H1 (cell line): Measurements from ENCODE around the gene ZNF618. TPM values are rescaled to one million over a fixed set of nuclear protein-coding genes. Genes with fewer than 3 reads are reported as not detected.

Experiments used
- ASH2L ChIP-seq: fragments of 200-600, 300-600 bp; sonication (generic); IDR thresholded peaks from one replicate; pipeline ENCODE4 v1.7.1; 2017; ENCODE audit warnings: low read length
- BCL11A ChIP-seq, 2 experiments: IDR thresholded peaks; one replicate each; pipeline ENCODE4 v1.6.1; 2011; ENCODE audit warnings: low read depth in 2 of 2, low read length in 2 of 2, mild to moderate bottlenecking in 2 of 2
- FOSL1 ChIP-seq: IDR thresholded peaks from 2 replicates; pipeline ENCODE4 v1.6.1; 2011; ENCODE audit warnings: mild to moderate bottlenecking, low read depth, low read length, moderate library complexity; ENCODE audit not compliant: insufficient read depth
- KDM5A ChIP-seq: fragments of 200-600 bp; IDR thresholded peaks from 2 replicates; pipeline ENCODE4 v1.7.1; 2012; ENCODE audit warnings: mild to moderate bottlenecking, low read length, inconsistent platforms, mixed read lengths
- NANOG ChIP-seq: IDR thresholded peaks from 2 replicates; pipeline ENCODE4 v1.6.1; 2011; ENCODE audit warnings: low read length, low read depth, mild to moderate bottlenecking, inconsistent platforms; ENCODE audit not compliant: insufficient read depth, poor library complexity, severe bottlenecking
- PHF8 ChIP-seq: fragments of 200-600 bp; sonication (generic); conservative IDR thresholded peaks from 2 replicates; pipeline ENCODE4 v1.7.1; 2012; ENCODE audit warnings: low read depth, mild to moderate bottlenecking, inconsistent platforms, low read length, moderate library complexity
- POLR2AphosphoS5 ChIP-seq: IDR thresholded peaks from 2 replicates; pipeline ENCODE4 v1.6.1; 2011; ENCODE audit warnings: low read depth, low read length
- TAF1 ChIP-seq: IDR thresholded peaks from 2 replicates; pipeline ENCODE4 v1.6.1; 2011; ENCODE audit warnings: mild to moderate bottlenecking, low read depth, low read length
- polyA plus RNA-seq, 7 experiments: library from polyadenylated mRNA; depleted of rRNA in 3 of 7; stranded (reverse) in 5 of 7; unstranded in 2 of 7; fragments of >200 nt in 5 of 7; fragments of 200-250 nt in 2 of 7; gene quantifications; 1 replicate in 5 of 7; 2 replicates in 1 of 7; 4 replicates in 1 of 7; pipeline versions ENCODE4 v1.2.1 to v1.2.3, GENCODE V29; 2011 to 2013; ENCODE audit warnings: missing spikeins in 2 of 7, mixed read lengths in 2 of 7
- total RNA-seq: library from RNA; stranded (reverse); fragmentation: NEBNext Ultra II Directional; extraction: Animal tissue kit (Norgen Biotek cat#: 25700); gene quantifications from 2 replicates; pipeline ENCODE4 v1.2.1, GENCODE V29; 2021
- TF ChIP-seq, protein P1 (sequence below): IDR thresholded peaks from 2 replicates; pipeline ENCODE4 v1.6.1; 2012; ENCODE audit warnings: low read length, inconsistent platforms

Gene ZNF618
- total and polyA plus RNA-seq, 2 of the 8 experiments (the other 6 are each of a cell fraction or from before 2014, with no cell fraction given): 9.6 to 28.5 TPM

DNA sequence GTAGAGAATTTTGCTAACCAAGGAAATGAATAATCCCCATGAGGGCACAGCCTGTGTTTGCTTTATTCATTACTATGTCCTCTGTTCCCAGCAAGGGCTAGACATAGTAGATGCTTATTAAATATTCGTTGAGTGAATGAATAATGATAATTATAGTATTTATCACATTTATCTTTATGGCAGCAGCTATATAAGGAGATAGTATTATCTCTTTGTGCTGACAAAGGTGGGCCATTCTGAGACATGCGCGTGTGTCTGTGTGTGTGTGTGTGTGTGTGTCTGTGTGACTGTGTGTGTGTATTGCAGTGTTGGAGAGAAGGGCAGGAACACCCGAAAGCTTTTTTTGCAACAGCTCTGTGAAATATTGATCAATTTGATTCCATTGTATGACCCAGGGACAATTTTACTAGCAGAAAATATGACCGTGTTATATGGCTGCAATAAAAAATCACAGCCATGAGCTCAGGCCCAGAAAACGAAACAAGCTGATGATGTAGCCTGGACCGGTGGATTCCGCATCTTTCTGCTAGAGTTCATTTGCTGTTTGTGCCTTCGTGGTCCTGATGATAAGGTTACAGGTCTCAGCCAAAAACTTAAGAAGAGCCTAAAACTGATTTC, 39.8 kb downstream of the ZNF618 start (continued):
- TF ChIP-seq PHF8 (no peak), NANOG (no peak), POLR2AphosphoS5 (no peak), TAF1 (no peak), ASH2L (no peak), KDM5A (no peak), BCL11A (IDR thresholded peaks at IDR 0.05; ENCODE audit: low read depth in 2 of 2, low read length in 2 of 2) (no peak), FOSL1 (no peak)
- TF ChIP-seq, protein P1, sequence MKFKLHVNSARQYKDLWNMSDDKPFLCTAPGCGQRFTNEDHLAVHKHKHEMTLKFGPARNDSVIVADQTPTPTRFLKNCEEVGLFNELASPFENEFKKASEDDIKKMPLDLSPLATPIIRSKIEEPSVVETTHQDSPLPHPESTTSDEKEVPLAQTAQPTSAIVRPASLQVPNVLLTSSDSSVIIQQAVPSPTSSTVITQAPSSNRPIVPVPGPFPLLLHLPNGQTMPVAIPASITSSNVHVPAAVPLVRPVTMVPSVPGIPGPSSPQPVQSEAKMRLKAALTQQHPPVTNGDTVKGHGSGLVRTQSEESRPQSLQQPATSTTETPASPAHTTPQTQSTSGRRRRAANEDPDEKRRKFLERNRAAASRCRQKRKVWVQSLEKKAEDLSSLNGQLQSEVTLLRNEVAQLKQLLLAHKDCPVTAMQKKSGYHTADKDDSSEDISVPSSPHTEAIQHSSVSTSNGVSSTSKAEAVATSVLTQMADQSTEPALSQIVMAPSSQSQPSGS: no peak
